Activated T-cell treated with anti-CD3 and anti-CD28 coated beads, Interleukin-2, amount 50 U/mL, for 1 hour (primary cell): ENCODE results near the gene TNFAIP8L3.
"Not testable (repeated sequence)": the region's sequence is repeated elsewhere in the genome, so short reads cannot be mapped to it uniquely, and the experiment has no call there.

Experiments
- DNase-seq: peaks from one replicate; pipeline ENCODE4 v3.0.0-alpha.2; 2020

TNFAIP8L3 gene

DNA sequence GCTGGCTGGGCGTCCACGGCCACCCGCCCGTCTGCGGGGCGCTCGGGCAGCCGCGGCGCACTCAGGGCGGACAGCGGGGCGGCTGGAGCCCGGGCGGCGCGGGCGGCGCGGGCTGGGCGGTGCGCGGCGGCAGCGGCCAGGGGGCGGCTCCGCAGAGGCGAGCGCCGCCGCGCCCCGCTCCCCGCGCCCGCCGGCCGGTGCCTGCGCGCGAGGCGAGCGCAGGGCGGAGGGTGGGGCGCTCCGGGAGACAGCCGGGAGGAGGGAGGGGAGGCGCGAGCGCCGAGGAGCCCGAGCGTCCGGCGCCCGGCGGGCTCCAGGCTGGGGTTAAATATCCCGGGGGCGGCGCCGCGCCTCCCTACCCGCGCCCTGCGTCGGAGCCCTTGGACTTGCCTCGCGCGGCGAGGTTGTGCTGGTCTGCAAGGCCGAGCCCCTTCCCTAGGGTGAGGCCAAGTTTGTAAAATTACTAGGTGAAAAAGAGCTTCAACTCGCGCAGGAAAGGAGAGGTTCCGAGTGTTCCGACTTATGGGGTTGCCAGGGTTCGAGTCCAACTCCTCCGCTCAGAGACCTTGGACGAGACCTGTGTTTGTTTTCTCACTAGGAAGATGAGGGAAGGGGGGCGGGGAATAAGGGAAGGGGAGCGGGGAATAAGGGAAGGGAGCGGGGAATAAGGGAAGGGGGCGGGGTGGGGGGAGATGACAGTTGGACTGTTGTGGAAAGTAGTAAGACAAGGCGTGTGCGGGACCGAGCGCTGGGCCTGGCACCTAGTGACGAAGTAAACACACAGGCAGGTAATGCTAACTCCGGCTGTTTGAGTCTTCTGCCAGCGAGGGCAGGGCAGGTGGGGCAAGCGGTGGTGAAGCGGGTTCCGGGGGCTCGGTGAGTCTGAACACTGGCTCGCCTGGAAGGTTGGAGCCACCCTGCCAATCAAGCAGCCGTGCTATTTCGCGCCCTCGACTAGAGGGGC is at the start of gene TNFAIP8L3:
Gene TNFAIP8L3, minus strand, starts transcription at position 301 of the 964 bp plus-strand sequence. CDS start 311 bp downstream, outside the sequence.
- no peak for DNase-seq

DNA sequence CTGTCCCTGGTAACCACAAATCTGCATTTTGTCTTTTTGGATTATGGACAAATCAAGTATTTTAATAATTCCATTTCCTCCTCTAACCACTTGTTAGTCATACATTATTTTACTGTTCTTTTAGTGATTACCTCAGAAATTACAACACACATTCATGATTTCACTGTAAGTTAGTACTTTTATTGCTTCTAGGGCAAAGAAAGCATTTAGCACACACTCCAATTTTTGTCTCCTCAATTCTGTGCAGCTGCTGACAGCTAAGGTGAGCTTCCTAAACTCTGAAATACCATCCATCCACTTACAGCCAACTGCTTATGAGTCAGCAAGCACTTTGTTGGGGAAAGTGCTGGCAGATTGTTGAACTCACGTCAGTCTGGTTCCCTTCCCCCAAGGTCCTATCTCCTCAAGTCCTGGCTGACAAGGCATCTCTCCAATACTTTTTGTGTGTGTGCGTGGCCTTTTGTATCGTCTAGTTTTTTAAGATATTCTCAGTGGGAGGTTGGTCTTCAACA is 49.4 kb upstream of the TNFAIP8L3 start:
- DNase-seq = no peak

DNA sequence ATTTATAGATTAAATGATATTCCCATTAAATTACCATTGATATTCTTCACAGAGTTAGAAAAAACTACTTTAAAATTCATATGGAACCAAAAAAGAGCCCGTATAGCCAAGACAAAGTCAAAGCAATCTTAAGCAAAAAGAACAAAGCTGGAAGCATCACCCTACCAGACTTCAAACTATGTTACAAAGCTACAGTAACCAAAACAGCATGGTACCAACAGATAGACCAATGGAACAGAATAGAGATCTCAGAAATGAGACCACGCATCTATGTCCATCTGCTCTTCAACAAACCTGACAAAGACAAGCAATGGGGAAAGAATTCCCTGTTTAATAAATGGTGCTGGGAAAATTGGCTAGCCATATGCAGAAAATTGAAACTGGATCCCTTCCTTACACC is 45.6 kb upstream of the TNFAIP8L3 start:
- not testable (repeated sequence) for DNase-seq

DNA sequence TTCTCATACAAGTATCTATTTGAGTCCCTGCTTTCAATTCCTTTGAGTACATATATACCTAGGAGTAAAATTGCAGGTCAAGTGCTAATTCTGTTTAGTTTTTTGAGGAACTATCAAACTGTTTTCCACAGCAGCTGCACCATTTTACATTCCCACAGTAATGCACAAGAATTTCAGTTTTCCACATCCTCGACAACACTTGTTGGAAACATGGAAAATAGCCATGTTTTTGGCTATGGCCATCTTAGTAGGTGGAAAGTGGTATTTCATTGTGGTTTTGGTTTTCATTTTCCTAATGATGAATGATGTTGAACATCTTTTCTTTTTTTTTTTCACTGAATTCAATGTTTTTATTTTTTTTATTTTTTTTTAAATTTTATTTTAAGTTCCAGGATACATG is 44.4 kb upstream of the TNFAIP8L3 start:
- no peak for DNase-seq

GRCh38 chr15:51137880-51138430 is 43.2 kb upstream of the TNFAIP8L3 start:
- no peak for DNase-seq

- DNase-seq = no peak
These were observed 42.3 kb upstream of the TNFAIP8L3 start for GRCh38 chr15:51137024-51137423.

DNA sequence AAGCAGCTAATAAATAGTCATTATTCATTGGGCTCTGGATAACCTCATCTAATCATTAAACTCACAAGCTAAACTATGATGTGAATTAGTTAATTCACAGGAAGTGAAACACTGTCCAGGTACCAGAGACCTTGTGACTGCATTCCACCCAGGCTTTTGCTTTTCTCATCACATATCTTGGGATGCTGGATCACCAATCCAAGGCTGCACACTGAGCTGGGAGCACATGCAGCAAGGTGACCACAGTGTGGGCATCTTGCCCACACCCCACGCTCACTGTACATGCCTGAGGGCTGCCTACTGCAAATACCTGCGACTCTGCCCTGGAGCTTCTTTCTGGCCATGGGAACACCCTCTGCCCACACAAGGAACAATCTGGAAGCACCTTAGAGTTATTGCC is 40.6 kb upstream of the TNFAIP8L3 start:
- no peak for DNase-seq

DNA sequence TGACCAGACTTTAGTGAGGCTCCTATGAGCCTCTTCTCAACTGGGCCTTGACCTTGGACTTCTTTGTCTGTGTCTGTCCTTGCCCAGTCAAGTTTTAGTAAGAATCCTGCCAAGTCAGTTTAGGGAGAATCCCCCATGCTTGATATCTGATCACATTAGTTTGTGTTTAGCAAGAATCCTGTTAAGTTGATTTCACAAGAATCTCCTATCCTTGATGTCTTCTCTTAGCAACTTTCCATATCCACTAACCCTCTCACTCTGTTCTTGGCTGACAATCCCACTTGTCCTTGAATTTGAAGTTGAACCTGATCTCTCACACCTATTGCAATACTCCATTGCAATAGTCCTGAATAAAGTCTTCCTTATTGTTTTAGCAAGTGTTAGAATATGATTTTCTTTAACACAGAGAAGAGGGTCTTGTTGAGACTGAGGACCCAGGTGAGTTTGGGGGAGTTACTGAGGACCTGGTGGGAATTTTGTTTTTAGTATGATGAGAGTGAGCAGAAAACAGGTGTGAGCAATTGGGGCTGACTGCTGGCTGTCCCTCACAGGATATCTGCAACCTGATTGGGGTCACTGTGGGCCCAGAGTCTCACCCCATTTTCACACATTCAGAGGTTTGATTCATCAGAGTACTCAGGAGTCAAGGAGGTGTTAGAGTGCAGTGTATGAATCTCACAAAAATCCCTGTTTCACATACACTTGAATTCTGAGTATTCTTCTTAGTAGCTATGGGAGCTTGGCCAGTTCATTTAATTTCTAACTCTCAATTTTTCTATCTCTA is 39.9 kb upstream of the TNFAIP8L3 start:
- no peak for DNase-seq

- DNase-seq = no peak
These were observed 38.5 kb upstream of the TNFAIP8L3 start for GRCh38 chr15:51133140-51133765.

DNA sequence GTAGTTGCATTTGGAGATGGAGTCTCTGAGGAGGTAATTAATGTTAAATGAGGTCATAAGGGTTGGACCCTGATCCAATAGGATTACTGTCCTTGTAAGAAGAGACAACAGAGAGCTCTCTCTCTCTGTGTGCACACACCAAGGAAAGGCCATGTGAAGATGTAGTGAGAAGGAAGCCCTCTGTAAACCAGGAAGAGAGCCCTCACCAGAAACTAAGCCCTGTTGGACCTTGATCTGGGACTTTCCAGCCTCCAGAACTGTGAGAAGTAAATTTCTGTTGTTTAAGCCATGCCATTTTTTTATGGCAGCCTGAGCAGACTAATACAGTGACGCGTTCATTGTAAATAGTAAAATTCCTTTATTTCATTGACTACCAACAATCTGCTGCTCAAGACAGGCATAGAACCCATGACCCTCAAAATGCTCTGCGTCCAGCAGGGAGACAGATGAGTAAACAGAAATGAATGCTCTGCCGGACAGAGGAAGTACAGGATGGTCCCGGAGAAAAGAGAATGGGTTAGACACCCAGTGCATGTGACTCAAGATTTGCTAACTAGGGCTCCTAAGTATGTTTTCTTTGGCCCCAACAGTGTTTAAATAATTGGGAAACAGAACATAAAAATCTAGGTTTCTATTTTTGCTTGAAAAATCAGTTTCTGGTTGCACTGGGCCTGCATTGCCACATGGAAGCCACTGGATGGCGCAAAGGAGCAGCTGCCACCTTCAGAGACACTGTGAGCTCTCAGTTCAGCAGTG is 37.9 kb upstream of the TNFAIP8L3 start:
- DNase-seq = no peak

- DNase-seq = no peak
These were observed 37.0 kb upstream of the TNFAIP8L3 start for GRCh38 chr15:51131596-51132290.

- no peak for DNase-seq
These were observed 35.6 kb upstream of the TNFAIP8L3 start for GRCh38 chr15:51130344-51130743.

- DNase-seq = no peak
These were observed 35.0 kb upstream of the TNFAIP8L3 start for GRCh38 chr15:51129535-51130188.

DNA sequence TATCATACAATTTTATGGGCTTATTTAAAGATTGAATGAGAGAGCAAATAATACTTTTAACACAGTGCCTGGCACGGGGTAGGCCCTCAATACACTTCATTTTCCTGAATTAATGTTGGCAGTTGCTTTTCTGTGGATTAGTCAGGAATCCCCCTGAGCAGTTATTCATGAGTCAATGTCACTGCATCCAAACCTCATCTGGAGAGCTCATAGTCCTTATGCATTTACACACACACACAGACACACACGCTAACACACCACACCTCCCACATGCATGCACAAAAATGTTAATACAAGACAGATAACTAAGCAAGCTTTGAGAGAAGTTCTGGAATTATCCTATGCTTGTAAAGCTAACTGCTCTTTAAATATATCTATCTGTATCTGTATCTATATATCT is 34.0 kb upstream of the TNFAIP8L3 start:
- DNase-seq = no peak

- DNase-seq = no peak
These were observed 32.1 kb upstream of the TNFAIP8L3 start for GRCh38 chr15:51126842-51127241.

- DNase-seq = not testable (repeated sequence)
These were observed 28.3 kb upstream of the TNFAIP8L3 start for GRCh38 chr15:51123002-51123401.

DNA sequence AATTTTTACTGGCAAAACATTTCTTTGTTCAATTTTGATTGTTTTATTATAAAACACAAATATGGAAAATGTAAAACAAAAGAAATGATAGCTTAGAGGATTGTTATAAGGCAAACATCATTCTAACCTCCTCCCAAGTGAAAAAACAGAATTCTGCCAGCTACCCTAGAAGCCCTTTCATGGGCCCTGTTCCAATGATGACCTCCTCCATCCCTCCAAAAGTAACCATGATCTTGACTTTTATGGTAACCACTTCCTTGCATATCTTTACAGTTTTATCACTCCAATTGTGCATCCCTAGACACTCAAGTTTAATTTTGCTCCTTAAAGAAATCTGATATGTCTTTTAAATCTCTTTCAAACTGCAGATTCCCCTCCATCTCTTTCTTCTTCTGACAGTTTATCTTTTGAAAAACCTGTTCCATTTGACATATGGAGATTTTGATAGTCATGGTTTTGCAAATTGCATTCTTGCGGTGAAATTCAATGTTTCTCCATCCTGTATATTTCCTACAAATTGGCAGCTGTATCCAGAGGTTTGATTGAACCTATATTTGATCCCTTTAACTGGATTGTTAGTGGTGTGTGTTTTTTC is 27.0 kb upstream of the TNFAIP8L3 start:
- no peak for DNase-seq

DNA sequence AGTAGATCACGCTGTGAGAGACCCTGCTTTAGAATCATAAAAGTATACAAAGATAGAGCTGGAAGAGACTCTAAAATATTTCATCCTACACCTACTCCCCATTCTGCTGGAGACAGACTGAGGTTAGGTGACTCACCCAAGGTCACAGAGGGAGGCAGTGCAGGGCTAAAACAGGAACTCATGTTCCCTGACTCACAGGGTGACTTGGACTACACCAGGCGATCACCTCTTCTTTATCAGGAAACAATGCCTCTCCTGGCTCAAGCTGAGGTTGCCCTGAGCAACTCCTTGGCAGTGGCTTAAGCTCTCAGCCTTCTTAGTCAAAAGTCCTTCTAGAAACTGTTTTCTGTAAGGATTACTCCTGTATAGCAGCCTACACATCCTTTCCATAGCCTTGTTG is 26.4 kb upstream of the TNFAIP8L3 start:
- DNase-seq = no peak

- DNase-seq = no peak
These were observed 24.4 kb upstream of the TNFAIP8L3 start for GRCh38 chr15:51119120-51119519.

GRCh38 chr15:51117270-51117669 is 22.6 kb upstream of the TNFAIP8L3 start:
- no peak for DNase-seq
